Measurements from ENCODE around the gene FERD3L. TPM values are rescaled to one million over a fixed set of nuclear protein-coding genes. Genes with fewer than 3 reads are reported as not detected.

Gene FERD3L
- total RNA-seq, 1 donor from 2014 or later = 0.96 TPM

- Mint-ChIP-seq H3K27ac (ENCODE audit: unreplicated experiment) (no peak within 1 kb of the TSS), H3K4me1 (ENCODE audit: low read depth, unreplicated experiment) (peaks cover 3% of the 10 kb centered on the region), H3K36me3 (ENCODE audit: unreplicated experiment) (no peaks in the 10 kb centered on the region), H3K9me3 (ENCODE audit: unreplicated experiment) (peaks cover 10% of the 10 kb centered on the region), H3K27me3 (ENCODE audit: unreplicated experiment) (peaks cover 37% of the 10 kb centered on the region), H3K4me3 (ENCODE audit: unreplicated experiment) (peak within 1 kb of the TSS; percentile 71)
- peak; percentile 67 for DNase-seq
- no peak for TF ChIP-seq CTCF (IDR thresholded peaks at IDR 0.05; ENCODE audit: partially characterized antibody, unreplicated experiment)
Observed at GRCh38 chr7:19117091-19117869, 27.9 kb downstream of the FERD3L start, which contains the start of gene TWIST1. Gene TWIST1 (minus strand): TSS chr7:19117636. CDS start chr7:19117321, 315 bp downstream.

GRCh38 chr7:19116121-19117090 is 28.8 kb downstream of the FERD3L start:
- Mint-ChIP-seq H3K9me3 (ENCODE audit: unreplicated experiment) (peaks cover 15% of the 10 kb centered on the region), H3K4me1 (ENCODE audit: low read depth, unreplicated experiment) (peaks cover 3% of the 10 kb centered on the region), H3K36me3 (ENCODE audit: unreplicated experiment) (no peaks in the 10 kb centered on the region), H3K27ac (ENCODE audit: unreplicated experiment) (no peak overlapping the region), H3K27me3 (ENCODE audit: unreplicated experiment) (peaks cover 42% of the 10 kb centered on the region), H3K4me3 (ENCODE audit: unreplicated experiment) (peak overlapping the region; percentile 71)
- TF ChIP-seq CTCF (IDR thresholded peaks at IDR 0.05; ENCODE audit: partially characterized antibody, unreplicated experiment) = no peak
- DNase-seq = peak; percentile 49

GRCh38 chr7:19114551-19114855 is 30.7 kb downstream of the FERD3L start:
- no peaks in the 10 kb centered on the region for H3K36me3 Mint-ChIP-seq (ENCODE audit: unreplicated experiment)
- H3K9me3 Mint-ChIP-seq (ENCODE audit: unreplicated experiment) = peaks cover 21% of the 10 kb centered on the region
- H3K4me1 Mint-ChIP-seq (ENCODE audit: low read depth, unreplicated experiment) = peaks cover 3% of the 10 kb centered on the region
- no peak for DNase-seq
- no peak for TF ChIP-seq CTCF (IDR thresholded peaks at IDR 0.05; ENCODE audit: partially characterized antibody, unreplicated experiment)
- H3K27me3 Mint-ChIP-seq (ENCODE audit: unreplicated experiment) = peaks cover 40% of the 10 kb centered on the region
- H3K27ac Mint-ChIP-seq (ENCODE audit: unreplicated experiment) = no peak overlapping the region
- no peak overlapping the region for H3K4me3 Mint-ChIP-seq (ENCODE audit: unreplicated experiment)

GRCh38 chr7:19113855-19114550 is 31.2 kb downstream of the FERD3L start:
- H3K4me3 Mint-ChIP-seq (ENCODE audit: unreplicated experiment) = no peak overlapping the region
- no peaks in the 10 kb centered on the region for H3K36me3 Mint-ChIP-seq (ENCODE audit: unreplicated experiment)
- H3K27me3 Mint-ChIP-seq (ENCODE audit: unreplicated experiment) = peaks cover 45% of the 10 kb centered on the region
- TF ChIP-seq CTCF (IDR thresholded peaks at IDR 0.05; ENCODE audit: partially characterized antibody, unreplicated experiment) = no peak
- H3K27ac Mint-ChIP-seq (ENCODE audit: unreplicated experiment) = no peak overlapping the region
- peaks cover 3% of the 10 kb centered on the region for H3K4me1 Mint-ChIP-seq (ENCODE audit: low read depth, unreplicated experiment)
- peaks cover 21% of the 10 kb centered on the region for H3K9me3 Mint-ChIP-seq (ENCODE audit: unreplicated experiment)
- DNase-seq = no peak

Measured in glutamatergic neuron (in vitro differentiated cells).